PFSK-1 (cell line): ENCODE measurements around the gene LRFN5.

Source experiments
- POLR2AphosphoS5 ChIP-seq: IDR thresholded peaks from 2 replicates; pipeline ENCODE4 v1.6.1; 2012; ENCODE audit warnings: low read depth, mild to moderate bottlenecking, control low read depth, low read length, moderate library complexity
- SIN3A ChIP-seq: IDR thresholded peaks from 2 replicates; pipeline ENCODE4 v1.6.1; 2012; ENCODE audit warnings: mild to moderate bottlenecking, low read length, moderate library complexity, borderline replicate concordance; ENCODE audit not compliant: insufficient read depth
- TF ChIP-seq, protein P1 (sequence below), 2 experiments: IDR thresholded peaks; 2 replicates each; pipeline versions ENCODE4 v1.6.1 to v1.8.0; 2011 to 2012; ENCODE audit warnings: low read depth in 2 of 2, low read length in 2 of 2, control low read depth in 1 of 2, inconsistent platforms in 1 of 2, mild to moderate bottlenecking in 1 of 2, moderate library complexity in 1 of 2; ENCODE audit not compliant: insufficient read depth in 1 of 2

DNA sequence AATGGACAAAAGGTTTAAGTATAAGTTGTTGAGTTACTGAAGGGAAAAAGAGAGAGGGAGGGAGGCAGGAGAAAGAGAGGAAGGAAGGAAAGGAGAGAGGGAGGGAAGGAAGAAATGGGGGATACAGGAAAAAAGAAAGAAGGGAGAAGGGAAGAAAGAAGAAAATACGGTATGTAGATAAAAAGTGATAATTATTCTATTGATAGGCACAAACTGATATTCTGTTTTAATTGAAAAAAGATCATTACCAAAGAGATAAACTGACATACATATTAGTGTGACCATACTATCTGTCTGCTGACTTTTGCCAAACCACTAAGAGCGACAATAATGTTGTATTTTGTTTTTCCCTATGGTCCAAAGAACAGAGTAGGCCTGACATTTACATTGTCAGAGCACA lies 154.5 kb downstream of the LRFN5 start:
- TF ChIP-seq, protein P1, sequence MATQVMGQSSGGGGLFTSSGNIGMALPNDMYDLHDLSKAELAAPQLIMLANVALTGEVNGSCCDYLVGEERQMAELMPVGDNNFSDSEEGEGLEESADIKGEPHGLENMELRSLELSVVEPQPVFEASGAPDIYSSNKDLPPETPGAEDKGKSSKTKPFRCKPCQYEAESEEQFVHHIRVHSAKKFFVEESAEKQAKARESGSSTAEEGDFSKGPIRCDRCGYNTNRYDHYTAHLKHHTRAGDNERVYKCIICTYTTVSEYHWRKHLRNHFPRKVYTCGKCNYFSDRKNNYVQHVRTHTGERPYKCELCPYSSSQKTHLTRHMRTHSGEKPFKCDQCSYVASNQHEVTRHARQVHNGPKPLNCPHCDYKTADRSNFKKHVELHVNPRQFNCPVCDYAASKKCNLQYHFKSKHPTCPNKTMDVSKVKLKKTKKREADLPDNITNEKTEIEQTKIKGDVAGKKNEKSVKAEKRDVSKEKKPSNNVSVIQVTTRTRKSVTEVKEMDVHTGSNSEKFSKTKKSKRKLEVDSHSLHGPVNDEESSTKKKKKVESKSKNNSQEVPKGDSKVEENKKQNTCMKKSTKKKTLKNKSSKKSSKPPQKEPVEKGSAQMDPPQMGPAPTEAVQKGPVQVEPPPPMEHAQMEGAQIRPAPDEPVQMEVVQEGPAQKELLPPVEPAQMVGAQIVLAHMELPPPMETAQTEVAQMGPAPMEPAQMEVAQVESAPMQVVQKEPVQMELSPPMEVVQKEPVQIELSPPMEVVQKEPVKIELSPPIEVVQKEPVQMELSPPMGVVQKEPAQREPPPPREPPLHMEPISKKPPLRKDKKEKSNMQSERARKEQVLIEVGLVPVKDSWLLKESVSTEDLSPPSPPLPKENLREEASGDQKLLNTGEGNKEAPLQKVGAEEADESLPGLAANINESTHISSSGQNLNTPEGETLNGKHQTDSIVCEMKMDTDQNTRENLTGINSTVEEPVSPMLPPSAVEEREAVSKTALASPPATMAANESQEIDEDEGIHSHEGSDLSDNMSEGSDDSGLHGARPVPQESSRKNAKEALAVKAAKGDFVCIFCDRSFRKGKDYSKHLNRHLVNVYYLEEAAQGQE (IDR thresholded peaks at IDR 0.05; ENCODE audit: insufficient read depth in 1 of 2, low read depth in 2 of 2, low read length in 2 of 2), result no peak
- TF ChIP-seq POLR2AphosphoS5 (no peak), SIN3A (no peak)
